ENCODE data around the gene PRRT1.

Gene PRRT1

GRCh38 chr6:32173051-32173727 lies 21.4 kb upstream of the PRRT1 start:
- DNase-seq, result no peak

GRCh38 chr6:32171234-32171633 lies 19.5 kb upstream of the PRRT1 start:
- DNase-seq, result no peak

- no peak for DNase-seq
These were observed 18.6 kb upstream of the PRRT1 start for GRCh38 chr6:32170294-32170693.

- DNase-seq, result no peak
These were observed 17.3 kb upstream of the PRRT1 start for GRCh38 chr6:32168807-32169591.

GRCh38 chr6:32168350-32168749 lies 16.6 kb upstream of the PRRT1 start:
- DNase-seq, result no peak

GRCh38 chr6:32167761-32168262 lies 16.1 kb upstream of the PRRT1 start:
- DNase-seq, result no peak

- DNase-seq, result no peak
These were observed 15.5 kb upstream of the PRRT1 start for GRCh38 chr6:32167154-32167760.

GRCh38 chr6:32166411-32167061 lies 14.8 kb upstream of the PRRT1 start:
- no peak for DNase-seq

- DNase-seq, result no peak
These were observed 12.6 kb upstream of the PRRT1 start, which contains the start of gene EGFL8 for GRCh38 chr6:32164295-32164694. Gene EGFL8 (plus strand): TSS chr6:32164595. CDS start chr6:32166166, 1,571 bp downstream.

GRCh38 chr6:32163559-32164258 lies 12.0 kb upstream of the PRRT1 start:
- no peak for DNase-seq

- no peak for DNase-seq
These were observed 6.3 kb upstream of the PRRT1 start for GRCh38 chr6:32158052-32158451.

GRCh38 chr6:32156891-32157290 lies 5.2 kb upstream of the PRRT1 start:
- no peak for DNase-seq

- no peak for DNase-seq
These were observed 2.9 kb upstream of the PRRT1 start for GRCh38 chr6:32154514-32155161.

GRCh38 chr6:32153564-32154513 lies 2.1 kb upstream of the PRRT1 start, which contains the start of gene PPT2:
Gene PPT2 (plus strand): TSS chr6:32154141. CDS start chr6:32154595, 454 bp downstream.
- DNase-seq, result peak; percentile 71

- DNase-seq, result no peak
These were observed 1.2 kb upstream of the PRRT1 start for GRCh38 chr6:32152769-32153563.

GRCh38 chr6:32151181-32151862 lies 417 bp downstream of the PRRT1 start:
- DNase-seq, result no peak

- DNase-seq, result no peak
These were observed 1.5 kb downstream of the PRRT1 start for GRCh38 chr6:32149932-32150870.
